Uterus (tissue), 4 donors: ENCODE results near the gene CAMTA1. TPM values are rescaled to one million over a fixed set of nuclear protein-coding genes. Genes with fewer than 3 reads are reported as not detected.

Experiments used
- DNase-seq, 2 donors: peaks; one replicate each; pipeline ENCODE4 v3.0.0-alpha.2; 2019 to 2020
- H3K27ac ChIP-seq, 2 donors: fragments of 200-600 bp; sonication (generic); 1 replicate in 1 of 2; 2 replicates in 1 of 2; pipeline ENCODE4 v1.5.1; 2016 to 2018
- H3K27me3 ChIP-seq, 2 donors: fragments of 200-600 bp; sonication (generic); one replicate each; pipeline ENCODE4 v1.5.1; 2018 to 2019; ENCODE audit warnings: control low read depth in 1 of 2
- H3K36me3 ChIP-seq, 2 donors: fragments of 200-600 bp; sonication (generic); one replicate each; pipeline ENCODE4 v1.5.1; 2019; ENCODE audit warnings: control low read depth in 1 of 2
- H3K4me1 ChIP-seq, 2 donors: fragments of 200-600 bp; sonication (generic); one replicate each; pipeline ENCODE4 v1.5.1; 2018 to 2019; ENCODE audit warnings: control low read depth in 1 of 2
- H3K4me3 ChIP-seq, 2 donors: fragments of 200-600 bp; sonication (generic); 1 replicate in 1 of 2; 2 replicates in 1 of 2; pipeline ENCODE4 v1.5.1; 2018 to 2019; ENCODE audit warnings: mild to moderate bottlenecking in 1 of 2
- H3K9me3 ChIP-seq, 2 donors: fragments of 200-600 bp; sonication (generic); one replicate each; pipeline ENCODE4 v1.5.1; 2019; ENCODE audit warnings: control low read depth in 1 of 2
- CTCF ChIP-seq, 4 experiments: fragments of 200-600 bp in 2 of 4; fragments of 450-650 bp in 2 of 4; sonication (generic) in 2 of 4; IDR thresholded peaks; one replicate each; pipeline ENCODE4 v1.5.1; 2016 to 2019; ENCODE audit warnings: antibody characterized with exemption in 4 of 4, mild to moderate bottlenecking in 2 of 4, moderate library complexity in 1 of 4
- POLR2A ChIP-seq, 2 donors: fragments of 450-650 bp; IDR thresholded peaks; one replicate each; pipeline ENCODE4 v1.6.1; 2016; ENCODE audit warnings: antibody characterized with exemption in 2 of 2, mild to moderate bottlenecking in 1 of 2, moderate library complexity in 1 of 2
- intact Hi-C: fragments of 100-400 bp; cut with DNase I; formaldehyde crosslinking; loops from one replicate; pipeline ENCODE4 v1.15.1; 2023; ENCODE audit warnings: low total_unique reads
- total RNA-seq, 4 donors: library from RNA; depleted of rRNA in 3 of 4; stranded (reverse); fragments of >200 nt in 3 of 4; gene quantifications; one replicate each; pipeline versions ENCODE4 v1.1.0 to v1.2.4, GENCODE V29; 2014 to 2023
- donor health status: DM: yes; HTN: yes; CAD: no.

Gene CAMTA1
- total RNA-seq, 4 donors from 2014 or later: 29.7 to 427 (median 64.8) TPM

DNA sequence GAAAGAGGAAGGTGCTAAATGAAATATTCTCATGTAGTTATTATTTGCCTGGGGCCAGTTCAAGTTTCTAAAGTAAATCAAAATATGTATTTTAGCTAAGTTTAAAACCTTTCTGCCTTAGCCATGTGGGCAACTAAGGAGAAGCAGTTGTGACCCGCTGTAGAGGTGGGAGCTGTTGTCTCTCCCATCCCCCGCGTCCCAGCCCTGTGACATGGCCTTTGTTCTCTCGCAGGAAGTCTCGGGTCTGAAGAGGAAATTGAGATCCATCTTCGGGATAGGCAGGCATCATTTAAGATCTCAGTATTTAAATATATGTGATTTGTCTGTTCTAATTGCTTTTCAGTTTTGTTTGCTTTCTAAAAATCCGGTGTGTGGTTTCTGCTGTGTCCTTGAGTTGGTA, 121.5 kb downstream of the CAMTA1 start:
- no peak for DNase-seq
- Histone ChIP-seq H3K27ac (no peak overlapping the region), H3K36me3 (no peaks in the 10 kb centered on the region), H3K27me3 (no peaks in the 10 kb centered on the region), H3K4me3 (no peak overlapping the region), H3K4me1 (no peaks in the 10 kb centered on the region), H3K9me3 (no peaks in the 10 kb centered on the region)
- TF ChIP-seq CTCF (IDR thresholded peaks at IDR 0.05) (no peak), POLR2A (IDR thresholded peaks at IDR 0.05) (no peak)
- intact Hi-C loops: no loop called here

GRCh38 chr1:6907201-6907600, 121.9 kb downstream of the CAMTA1 start:
- H3K4me3 ChIP-seq: no peak overlapping the region
- H3K4me1 ChIP-seq: no peaks in the 10 kb centered on the region
- H3K27ac ChIP-seq: no peak overlapping the region
- intact Hi-C loops: no loop called here
- H3K9me3 ChIP-seq: no peaks in the 10 kb centered on the region
- no peak for TF ChIP-seq POLR2A (IDR thresholded peaks at IDR 0.05)
- TF ChIP-seq CTCF (IDR thresholded peaks at IDR 0.05): no peak
- H3K27me3 ChIP-seq: no peaks in the 10 kb centered on the region
- DNase-seq: no peak
- no peaks in the 10 kb centered on the region for H3K36me3 ChIP-seq

- Histone ChIP-seq H3K4me3 (no peak overlapping the region), H3K27me3 (no peaks in the 10 kb centered on the region), H3K9me3 (no peaks in the 10 kb centered on the region), H3K27ac (no peak overlapping the region), H3K4me1 (no peaks in the 10 kb centered on the region), H3K36me3 (no peaks in the 10 kb centered on the region)
- TF ChIP-seq CTCF (IDR thresholded peaks at IDR 0.05): no peak
- no peak for TF ChIP-seq POLR2A (IDR thresholded peaks at IDR 0.05)
- intact Hi-C loops: no loop called here
- no peak for DNase-seq
Measured at GRCh38 chr1:6907676-6908434, 122.6 kb downstream of the CAMTA1 start.

- Histone ChIP-seq H3K36me3 (no peaks in the 10 kb centered on the region), H3K27ac (no peak overlapping the region), H3K9me3 (no peaks in the 10 kb centered on the region), H3K27me3 (no peaks in the 10 kb centered on the region), H3K4me3 (no peak overlapping the region), H3K4me1 (no peaks in the 10 kb centered on the region)
- no peak for DNase-seq
- TF ChIP-seq POLR2A (IDR thresholded peaks at IDR 0.05): no peak
- intact Hi-C loops: no loop called here
Measured at GRCh38 chr1:6909401-6909800, 124.1 kb downstream of the CAMTA1 start.

- H3K27me3 ChIP-seq: no peaks in the 10 kb centered on the region
- no peaks in the 10 kb centered on the region for H3K36me3 ChIP-seq
- H3K4me3 ChIP-seq: no peak overlapping the region
- no peaks in the 10 kb centered on the region for H3K9me3 ChIP-seq
- intact Hi-C loops: no loop called here
- no peak for DNase-seq
- no peak overlapping the region for H3K27ac ChIP-seq
- TF ChIP-seq POLR2A (IDR thresholded peaks at IDR 0.05): no peak
- no peak for TF ChIP-seq CTCF (IDR thresholded peaks at IDR 0.05)
- no peaks in the 10 kb centered on the region for H3K4me1 ChIP-seq
Measured at GRCh38 chr1:6909857-6910256, 124.6 kb downstream of the CAMTA1 start.
